ENCODE measurements around the gene PRDM11. TPM values are rescaled to one million over a fixed set of nuclear protein-coding genes. Genes with fewer than 3 reads are reported as not detected.

PRDM11 gene
- total RNA-seq, 1 experiment from 2014 or later, result 27.4 TPM

- POLR2A ChIA-PET, result no interaction called here
- H3K4me3 ChIP-seq (ENCODE audit: low read depth in 2 of 2, low read length in 2 of 2), result no peak overlapping the region
- intact Hi-C loops (cut with micrococcal nuclease; ENCODE audit: unreplicated experiment), result no loop called here
- TF ChIP-seq CTCF (IDR thresholded peaks at IDR 0.05) (no peak), POLR2AphosphoS5 (IDR thresholded peaks at IDR 0.05; ENCODE audit: low read depth, low read length) (no peak), SIN3A (IDR thresholded peaks at IDR 0.05; ENCODE audit: borderline replicate concordance, insufficient read depth, low read depth, low read length) (no peak)
- H3K4me1 ChIP-seq (ENCODE audit: control insufficient read depth, insufficient read depth, low read length), result peaks cover 12% of the 10 kb centered on the region
- DNase-seq (ENCODE audit: low read depth, low spot score), result no peak
- CTCF ChIA-PET, result no interaction called here
- no peaks in the 10 kb centered on the region for H3K27me3 ChIP-seq (ENCODE audit: control insufficient read depth, insufficient read depth, low read length)
- no peak for ATAC-seq
- no peaks in the 10 kb centered on the region for H3K9me3 ChIP-seq (ENCODE audit: control insufficient read depth, insufficient read depth, low read depth, low read length)
- in situ Hi-C loops (cut with HindIII; ENCODE audit: low pct_unique_long_range_greater_than_20kb, low sequenced_read_pairs), result no loop called here
- H3K27ac ChIP-seq (ENCODE audit: low read length), result no peak overlapping the region
- no TSS peak for BruUV-seq (replicated peaks)
- H3K36me3 ChIP-seq (ENCODE audit: control insufficient read depth, insufficient read depth, low read length), result no peaks in the 10 kb centered on the region
Observed at GRCh38 chr11:45184640-45185039, 38.2 kb downstream of the PRDM11 start.

GRCh38 chr11:45185228-45185729 is 38.8 kb downstream of the PRDM11 start:
- Histone ChIP-seq H3K4me3 (ENCODE audit: low read depth in 2 of 2, low read length in 2 of 2) (no peak overlapping the region), H3K27ac (ENCODE audit: low read length) (no peak overlapping the region), H3K36me3 (ENCODE audit: control insufficient read depth, insufficient read depth, low read length) (no peaks in the 10 kb centered on the region), H3K9me3 (ENCODE audit: control insufficient read depth, insufficient read depth, low read depth, low read length) (no peaks in the 10 kb centered on the region), H3K4me1 (ENCODE audit: control insufficient read depth, insufficient read depth, low read length) (peaks cover 8% of the 10 kb centered on the region), H3K27me3 (ENCODE audit: control insufficient read depth, insufficient read depth, low read length) (no peaks in the 10 kb centered on the region)
- ChIA-PET CTCF (no interaction called here), POLR2A (no interaction called here)
- no peak for TF ChIP-seq CTCF (IDR thresholded peaks at IDR 0.05)
- TF ChIP-seq TCF7L2 (IDR thresholded peaks at IDR 0.05; ENCODE audit: low read depth, low read length), result no peak
- TF ChIP-seq SIN3A (IDR thresholded peaks at IDR 0.05; ENCODE audit: borderline replicate concordance, insufficient read depth, low read depth, low read length), result no peak
- intact Hi-C loops (cut with micrococcal nuclease; ENCODE audit: unreplicated experiment) (no loop called here), in situ Hi-C loops (cut with HindIII; ENCODE audit: low pct_unique_long_range_greater_than_20kb, low sequenced_read_pairs) (no loop called here)
- no peak for ATAC-seq
- BruUV-seq (replicated peaks), result no TSS peak
- no peak for DNase-seq (ENCODE audit: low read depth, low spot score)

- H3K4me3 ChIP-seq (ENCODE audit: low read depth in 2 of 2, low read length in 2 of 2), result no peak overlapping the region
- DNase-seq (ENCODE audit: low read depth, low spot score) (no peak), ATAC-seq (no peak)
- in situ Hi-C loops (cut with HindIII; ENCODE audit: low pct_unique_long_range_greater_than_20kb, low sequenced_read_pairs) (no loop called here), intact Hi-C loops (cut with micrococcal nuclease; ENCODE audit: unreplicated experiment) (no loop called here)
- ChIA-PET POLR2A (no interaction called here), CTCF (no interaction called here)
- no TSS peak for BruUV-seq (replicated peaks)
- H3K4me1 ChIP-seq (ENCODE audit: control insufficient read depth, insufficient read depth, low read length), result no peaks in the 10 kb centered on the region
- no peaks in the 10 kb centered on the region for H3K9me3 ChIP-seq (ENCODE audit: control insufficient read depth, insufficient read depth, low read depth, low read length)
- no peaks in the 10 kb centered on the region for H3K27me3 ChIP-seq (ENCODE audit: control insufficient read depth, insufficient read depth, low read length)
- TF ChIP-seq CTCF (IDR thresholded peaks at IDR 0.05) (no peak), TCF7L2 (IDR thresholded peaks at IDR 0.05; ENCODE audit: low read depth, low read length) (no peak), POLR2AphosphoS5 (IDR thresholded peaks at IDR 0.05; ENCODE audit: low read depth, low read length) (no peak), SIN3A (IDR thresholded peaks at IDR 0.05; ENCODE audit: borderline replicate concordance, insufficient read depth, low read depth, low read length) (no peak), REST (IDR thresholded peaks at IDR 0.05; ENCODE audit: insufficient read depth in 1 of 2, low read depth in 2 of 2, low read length in 1 of 2) (no peak)
- no peak overlapping the region for H3K27ac ChIP-seq (ENCODE audit: low read length)
- H3K36me3 ChIP-seq (ENCODE audit: control insufficient read depth, insufficient read depth, low read length), result no peaks in the 10 kb centered on the region
Observed at GRCh38 chr11:45187375-45187774, 40.9 kb downstream of the PRDM11 start.
